ENCODE measurements around the gene ALB.

ALB gene

GRCh38 chr4:73446336-73446938, 42.4 kb downstream of the ALB start:
- H3K4me3 ChIP-seq: no peak overlapping the region
- H3K27ac ChIP-seq: no peak overlapping the region

- Histone ChIP-seq H3K27ac (no peak overlapping the region), H3K4me3 (no peak overlapping the region)
These were observed 43.6 kb downstream of the ALB start for GRCh38 chr4:73447671-73448070.

GRCh38 chr4:73448448-73449203, 44.5 kb downstream of the ALB start:
- Histone ChIP-seq H3K4me3 (no peak overlapping the region), H3K27ac (no peak overlapping the region)

GRCh38 chr4:73450398-73451004, 46.4 kb downstream of the ALB start:
- no peak overlapping the region for H3K27ac ChIP-seq
- no peak overlapping the region for H3K4me3 ChIP-seq

- Histone ChIP-seq H3K27ac (no peak overlapping the region), H3K4me3 (no peak overlapping the region)
These were observed 47.3 kb downstream of the ALB start for GRCh38 chr4:73451404-73451803.

GRCh38 chr4:73451981-73452747, 48.1 kb downstream of the ALB start:
- no peak overlapping the region for H3K4me3 ChIP-seq
- H3K27ac ChIP-seq: no peak overlapping the region

GRCh38 chr4:73452953-73453700, 49.0 kb downstream of the ALB start:
- H3K27ac ChIP-seq: no peak overlapping the region
- no peak overlapping the region for H3K4me3 ChIP-seq

- Histone ChIP-seq H3K27ac (no peak overlapping the region), H3K4me3 (no peak overlapping the region)
These were observed 49.6 kb downstream of the ALB start for GRCh38 chr4:73453701-73454005.

- H3K4me3 ChIP-seq: no peak overlapping the region
- H3K27ac ChIP-seq: no peak overlapping the region
These were observed 50.8 kb downstream of the ALB start for GRCh38 chr4:73454920-73455319.

GRCh38 chr4:73456177-73457022, 52.3 kb downstream of the ALB start:
- H3K4me3 ChIP-seq: no peak overlapping the region
- H3K27ac ChIP-seq: no peak overlapping the region

GRCh38 chr4:73458184-73459047, 54.3 kb downstream of the ALB start:
- no peak overlapping the region for H3K4me3 ChIP-seq
- H3K27ac ChIP-seq: no peak overlapping the region

- Histone ChIP-seq H3K27ac (no peak overlapping the region), H3K4me3 (no peak overlapping the region)
These were observed 54.9 kb downstream of the ALB start for GRCh38 chr4:73459048-73459421.

GRCh38 chr4:73460913-73461522, 56.9 kb downstream of the ALB start:
- no peak overlapping the region for H3K4me3 ChIP-seq
- no peak overlapping the region for H3K27ac ChIP-seq

GRCh38 chr4:73468170-73468569, 64.1 kb downstream of the ALB start:
- Histone ChIP-seq H3K27ac (no peak overlapping the region), H3K4me3 (no peak overlapping the region)

GRCh38 chr4:73470728-73471127, 66.6 kb downstream of the ALB start:
- H3K27ac ChIP-seq: no peak overlapping the region

More at GRCh38 chr4:73470728-73471127, 66.6 kb downstream of the ALB start:
- H3K4me3 ChIP-seq: no peak overlapping the region

Measured in skin epidermis (tissue), 12 donors.